HepG2 (cell line): Measurements from ENCODE around the gene TMEM9. TPM values are rescaled to one million over a fixed set of nuclear protein-coding genes. Genes with fewer than 3 reads are reported as not detected.

Experiments used
- ATAC-seq: fragments of 200-7000 bp; cut with Tn5 transposase; 3 replicates; pipeline ENCODE4 v1.9.1; 2020; ENCODE audit warnings: mild to moderate bottlenecking, moderate library complexity
- BruUV-seq: library from RNA; stranded (reverse); fragments of 400-500 nt; replicated peaks from 2 replicates; lab custom pipeline; 2021; lab: Mats Ljungman, UMichigan
- CTCF ChIA-PET: fragments of 300-600 bp; formaldehyde crosslinking; extraction: SDS; loops from one replicate; lab custom pipeline; 2021; ENCODE audit warnings: low total read pairs, inconsistent platforms, low intra/inter-chr PET ratio; lab: Yijun Ruan, JAX
- POLR2A ChIA-PET: fragments of 350-600 bp; sonication (Branson Sonifier 250); formaldehyde crosslinking; loops from one replicate; lab custom pipeline; 2020; ENCODE audit warnings: antibody characterized with exemption, inconsistent platforms; lab: Yijun Ruan, JAX
- DNase-seq: peaks from one replicate; pipeline ENCODE4 v3.0.0-alpha.2; 2015; ENCODE audit warnings: low spot score
- FAIRE-seq: peaks from 3 replicates; lab custom pipeline; 2011; peaks lifted over from hg19 to GRCh38; lab: Jason Lieb, UNC
- H2AFZ ChIP-seq: one replicate; pipeline ENCODE4 v1.6.1; 2011; ENCODE audit warnings: low read length, inconsistent platforms
- H3K27ac ChIP-seq: fragments of 300-600 bp; 3 replicates; pipeline ENCODE4 v1.8.0; 2011; ENCODE audit warnings: mixed run types, mild to moderate bottlenecking, mixed read lengths, low read length, inconsistent platforms; ENCODE audit not compliant: insufficient read depth; ENCODE audit errors: extremely low read length
- H3K27me3 ChIP-seq, 2 experiments: fragments of 200-600 bp in 1 of 2; 2 replicates in 1 of 2; 3 replicates in 1 of 2; pipeline versions ENCODE4 v1.6.0 to v1.8.0; 2011; ENCODE audit warnings: low read length in 2 of 2, mild to moderate bottlenecking in 2 of 2, moderate library complexity in 2 of 2, inconsistent platforms in 1 of 2; ENCODE audit not compliant: insufficient read depth in 2 of 2, control insufficient read depth in 1 of 2
- H3K36me3 ChIP-seq, 2 experiments: fragments of 200-600 bp in 1 of 2; replicated peaks in 1 of 2; 2 replicates in 1 of 2; 3 replicates in 1 of 2; pipeline versions ENCODE4 v1.5.1 to v1.8.0; 2011; ENCODE audit warnings: low read length in 2 of 2, inconsistent platforms in 1 of 2; ENCODE audit not compliant: insufficient read depth in 2 of 2, control insufficient read depth in 1 of 2
- H3K4me1 ChIP-seq: 2 replicates; pipeline ENCODE4 v1.5.1; 2012; ENCODE audit warnings: low read length, inconsistent platforms; ENCODE audit not compliant: insufficient read depth
- H3K4me2 ChIP-seq: 2 replicates; pipeline ENCODE4 v1.6.0; 2011; ENCODE audit warnings: low read depth, low read length, inconsistent platforms
- H3K4me3 ChIP-seq, 3 experiments: fragments of 200-600 bp in 1 of 3; sonication (generic), shearing (Covaris generic) in 1 of 3; replicated peaks in 1 of 3; 2 replicates each; pipeline ENCODE4 v1.5.1; 2011 to 2016; ENCODE audit warnings: low read length in 3 of 3, inconsistent platforms in 2 of 3, low read depth in 2 of 3, mild to moderate bottlenecking in 2 of 3, control low read depth in 1 of 3, mixed read lengths in 1 of 3; ENCODE audit not compliant: insufficient read depth in 1 of 3
- H3K79me2 ChIP-seq: one replicate; pipeline ENCODE4 v1.6.1; 2011; ENCODE audit warnings: low read length, inconsistent platforms; ENCODE audit not compliant: insufficient read depth
- H3K9ac ChIP-seq: 2 replicates; pipeline ENCODE4 v1.6.0; 2011; ENCODE audit warnings: mild to moderate bottlenecking, low read depth, low read length, inconsistent platforms; ENCODE audit not compliant: insufficient read depth
- H3K9me3 ChIP-seq: 2 replicates; pipeline ENCODE4 v1.5.1; 2012; ENCODE audit warnings: mild to moderate bottlenecking, low read length
- H4K20me1 ChIP-seq: 2 replicates; pipeline ENCODE4 v1.6.0; 2011; ENCODE audit warnings: inconsistent platforms, mild to moderate bottlenecking, low read length, moderate library complexity; ENCODE audit not compliant: insufficient read depth
- HCFC1 ChIP-seq: fragments of 150-350 bp; IDR thresholded peaks from 2 replicates; pipeline ENCODE4 v1.6.1; 2014; ENCODE audit warnings: low read depth, low read length
- IRX3 ChIP-seq: sonication (generic); formaldehyde crosslinking; IDR thresholded peaks from 2 replicates; pipeline ENCODE4 v1.8.1; 2023; ENCODE audit warnings: mild to moderate bottlenecking, low read depth, missing genetic modification reagents, borderline replicate concordance
- KMT2B ChIP-seq: IDR thresholded peaks from 2 replicates; pipeline ENCODE4 v1.6.1; 2016; ENCODE audit warnings: missing genetic modification reagents, missing compliant biosample characterization
- NFYC ChIP-seq: IDR thresholded peaks from 2 replicates; pipeline ENCODE4 v1.6.1; 2016; ENCODE audit warnings: missing genetic modification reagents, missing compliant biosample characterization
- ZFP36L1 ChIP-seq: sonication (generic); formaldehyde crosslinking; IDR thresholded peaks from 2 replicates; pipeline ENCODE4 v1.8.0; 2022; ENCODE audit warnings: mild to moderate bottlenecking, missing genetic modification reagents, moderate library complexity
- ZNF10 ChIP-seq: sonication (generic); formaldehyde crosslinking; IDR thresholded peaks from 2 replicates; pipeline ENCODE4 v1.4.0; 2020; ENCODE audit warnings: mild to moderate bottlenecking, low read depth, missing genetic modification reagents, borderline replicate concordance
- ZNF317 ChIP-seq: sonication (generic); formaldehyde crosslinking; IDR thresholded peaks from 2 replicates; pipeline ENCODE4 v1.5.0; 2020; ENCODE audit warnings: mild to moderate bottlenecking, missing genetic modification reagents
- ZNF513 ChIP-seq: sonication (generic); formaldehyde crosslinking; conservative IDR thresholded peaks from 2 replicates; pipeline ENCODE4 v1.5.0; 2020; ENCODE audit warnings: missing genetic modification reagents
- ZNF83 ChIP-seq: sonication (generic); formaldehyde crosslinking; IDR thresholded peaks from 2 replicates; pipeline ENCODE4 v1.4.0; 2020; ENCODE audit warnings: missing genetic modification reagents, mild to moderate bottlenecking, borderline replicate concordance
- ZNF879 ChIP-seq: sonication (generic); formaldehyde crosslinking; IDR thresholded peaks from 2 replicates; pipeline ENCODE4 v1.8.1; 2023; ENCODE audit warnings: missing genetic modification reagents
- ZNF891 ChIP-seq: sonication (generic); formaldehyde crosslinking; IDR thresholded peaks from 2 replicates; pipeline ENCODE4 v1.5.0; 2020; ENCODE audit warnings: mild to moderate bottlenecking, missing genetic modification reagents
- WGBS: methylation state at CpG from one replicate; pipeline ENCODE4 v1.1.6; 2017; ENCODE audit warnings: low lambda C conversion rate; 5-methylcytosine and 5-hydroxymethylcytosine counted together
- in situ Hi-C: cut with HindIII; loops from 2 replicates; pipeline ENCODE4 v1.10.0; 2017; ENCODE audit warnings: low pct_unique_long_range_greater_than_20kb; ENCODE audit not compliant: extremely low pct_ligation_motif_present
- intact Hi-C: fragments of 100-400 bp; cut with micrococcal nuclease; formaldehyde crosslinking; loops from one replicate; pipeline ENCODE4 v1.10.0; 2022; ENCODE audit not compliant: unreplicated experiment
- polyA plus RNA-seq, 8 experiments: library from polyadenylated mRNA; depleted of rRNA in 3 of 8; stranded (reverse) in 7 of 8; unstranded in 1 of 8; fragments of >200 nt; fragmentation: Illumina TruSeq in 4 of 8; extraction: Trizol in 4 of 8; gene quantifications; 2 replicates each; pipeline versions ENCODE4 v1.2.1 to v1.2.3, GENCODE V29; 2011 to 2016; ENCODE audit warnings: low read depth in 4 of 8, missing spikeins in 1 of 8, mixed read lengths in 1 of 8; ENCODE audit not compliant: insufficient read depth in 1 of 8
- total RNA-seq, 5 experiments: library from RNA; depleted of rRNA; stranded (reverse); fragments of >200 nt; fragmentation: Illumina TruSeq; extraction: Trizol; gene quantifications; 2 replicates each; pipeline ENCODE4 v1.2.3, GENCODE V29; 2016; ENCODE audit warnings: low read depth in 1 of 5
- TF ChIP-seq, protein P1 (sequence below): IDR thresholded peaks from 2 replicates; pipeline ENCODE4 v1.4.0; 2020; ENCODE audit warnings: mild to moderate bottlenecking, missing genetic modification reagents

Gene TMEM9
- total and polyA plus RNA-seq, 2 of the 13 experiments (the other 11 are each of a cell fraction or from before 2014, with no cell fraction given) = 60.9 to 102 TPM

DNA sequence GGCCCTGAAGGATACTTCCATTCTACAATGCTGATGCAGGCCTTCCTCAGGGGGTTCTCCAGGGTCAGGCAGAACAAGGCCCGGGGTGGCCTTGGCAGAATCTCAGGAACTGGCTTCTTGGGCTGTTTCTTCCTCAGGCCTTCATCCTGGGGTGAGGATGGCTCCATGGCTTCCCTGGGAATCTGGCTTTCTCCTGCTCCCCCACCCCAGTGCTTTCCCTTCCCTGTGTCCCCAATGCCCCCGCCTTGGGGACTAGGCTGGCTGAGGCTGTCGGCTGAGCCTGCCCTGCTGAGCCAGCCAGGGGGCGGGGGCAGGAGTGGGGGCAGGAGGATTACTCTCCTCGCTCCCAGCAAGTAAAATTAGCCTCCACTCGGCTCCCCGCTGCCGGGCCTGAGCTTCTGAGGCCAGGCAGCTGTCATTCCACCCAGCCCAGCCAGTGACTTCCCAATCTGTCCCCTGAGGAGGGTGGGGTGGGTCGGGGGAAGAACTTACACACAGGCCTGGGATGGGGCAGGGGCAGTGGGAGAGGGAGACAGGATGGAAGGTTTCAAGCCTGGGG lies 42.0 kb downstream of the TMEM9 start, which contains the start of gene CACNA1S:
CACNA1S (minus strand) TSS at position 254 of the 559 bp plus-strand sequence; CDS start at position 167, 87 bp downstream.
- ATAC-seq = no peak
- no peaks in the 10 kb centered on the region for H3K4me1 ChIP-seq
- FAIRE-seq = no peak

GRCh38 chr1:201111672-201112071 lies 42.6 kb downstream of the TMEM9 start:
- CTCF ChIA-PET = no interaction called here
- 35% methylated on average over 3 of the region's 3 CpGs for WGBS
- Histone ChIP-seq H2AFZ (no peak overlapping the region), H3K4me1 (no peaks in the 10 kb centered on the region), H3K9ac (no peak overlapping the region), H3K4me2 (no peak overlapping the region), H3K79me2 (no peaks in the 10 kb centered on the region), H4K20me1 (no peaks in the 10 kb centered on the region), H3K27ac (no peak overlapping the region), H3K27me3 (peaks cover 0 to 21% of the 10 kb centered on the region in 2 experiments; a peak in 3 of 5 replicates), H3K9me3 (no peaks in the 10 kb centered on the region), H3K4me3 (no peak overlapping the region), H3K36me3 (no peaks in the 10 kb centered on the region)
- no peak for DNase-seq
- in situ Hi-C loops (loop anchor here (10.0 kb wide), 1 partner anchor 137 kb away; no protein-coding TSS in a partner anchor), intact Hi-C loops (loop anchor here (5.0 to 10.0 kb wide), 2 partner anchors 217 to 554 kb away; partner anchors contain the start of gene INAVA)
- BruUV-seq = no TSS peak
- POLR2A ChIA-PET = no interaction called here
- no peak for ATAC-seq
- FAIRE-seq = no peak
- TF ChIP-seq NFYC (CRISPR knock-in tag) = no peak
- TF ChIP-seq, protein P1, sequence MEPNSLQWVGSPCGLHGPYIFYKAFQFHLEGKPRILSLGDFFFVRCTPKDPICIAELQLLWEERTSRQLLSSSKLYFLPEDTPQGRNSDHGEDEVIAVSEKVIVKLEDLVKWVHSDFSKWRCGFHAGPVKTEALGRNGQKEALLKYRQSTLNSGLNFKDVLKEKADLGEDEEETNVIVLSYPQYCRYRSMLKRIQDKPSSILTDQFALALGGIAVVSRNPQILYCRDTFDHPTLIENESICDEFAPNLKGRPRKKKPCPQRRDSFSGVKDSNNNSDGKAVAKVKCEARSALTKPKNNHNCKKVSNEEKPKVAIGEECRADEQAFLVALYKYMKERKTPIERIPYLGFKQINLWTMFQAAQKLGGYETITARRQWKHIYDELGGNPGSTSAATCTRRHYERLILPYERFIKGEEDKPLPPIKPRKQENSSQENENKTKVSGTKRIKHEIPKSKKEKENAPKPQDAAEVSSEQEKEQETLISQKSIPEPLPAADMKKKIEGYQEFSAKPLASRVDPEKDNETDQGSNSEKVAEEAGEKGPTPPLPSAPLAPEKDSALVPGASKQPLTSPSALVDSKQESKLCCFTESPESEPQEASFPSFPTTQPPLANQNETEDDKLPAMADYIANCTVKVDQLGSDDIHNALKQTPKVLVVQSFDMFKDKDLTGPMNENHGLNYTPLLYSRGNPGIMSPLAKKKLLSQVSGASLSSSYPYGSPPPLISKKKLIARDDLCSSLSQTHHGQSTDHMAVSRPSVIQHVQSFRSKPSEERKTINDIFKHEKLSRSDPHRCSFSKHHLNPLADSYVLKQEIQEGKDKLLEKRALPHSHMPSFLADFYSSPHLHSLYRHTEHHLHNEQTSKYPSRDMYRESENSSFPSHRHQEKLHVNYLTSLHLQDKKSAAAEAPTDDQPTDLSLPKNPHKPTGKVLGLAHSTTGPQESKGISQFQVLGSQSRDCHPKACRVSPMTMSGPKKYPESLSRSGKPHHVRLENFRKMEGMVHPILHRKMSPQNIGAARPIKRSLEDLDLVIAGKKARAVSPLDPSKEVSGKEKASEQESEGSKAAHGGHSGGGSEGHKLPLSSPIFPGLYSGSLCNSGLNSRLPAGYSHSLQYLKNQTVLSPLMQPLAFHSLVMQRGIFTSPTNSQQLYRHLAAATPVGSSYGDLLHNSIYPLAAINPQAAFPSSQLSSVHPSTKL (CRISPR knock-in tag) = no peak
- no peak for TF ChIP-seq IRX3 (CRISPR knock-in tag)
- no peak for TF ChIP-seq ZFP36L1 (CRISPR knock-in tag)
- TF ChIP-seq ZNF879 = no peak
- no peak for TF ChIP-seq KMT2B (CRISPR knock-in tag)
- no peak for TF ChIP-seq ZNF10
- TF ChIP-seq ZNF891 (CRISPR knock-in tag) = no peak

More for the DNA sequence above, 42.0 kb downstream of the TMEM9 start, which contains the start of gene CACNA1S:
- in situ Hi-C loops (loop anchor here (10.0 kb wide), 1 partner anchor 137 kb away; no protein-coding TSS in a partner anchor), intact Hi-C loops (loop anchor here (5.0 to 10.0 kb wide), 2 partner anchors 217 to 555 kb away; partner anchors contain the start of gene INAVA)
- no peak for DNase-seq
- TF ChIP-seq ZNF83 (CRISPR knock-in tag) (no peak), ZNF513 (no peak), HCFC1 (no peak), ZNF317 (CRISPR knock-in tag) (no peak)
- 57% methylated on average over 1 of the region's 9 CpGs for WGBS
- no peak within 1 kb of the TSS for H2AFZ ChIP-seq
- no peaks in the 10 kb centered on the region for H4K20me1 ChIP-seq
- no peaks in the 10 kb centered on the region for H3K9me3 ChIP-seq
- BruUV-seq = no TSS peak
- CTCF ChIA-PET = no interaction called here
- no peaks in the 10 kb centered on the region for H3K79me2 ChIP-seq
- H3K9ac ChIP-seq = no peak within 1 kb of the TSS
- H3K36me3 ChIP-seq = no peaks in the 10 kb centered on the region
- H3K4me2 ChIP-seq = no peak within 1 kb of the TSS
- POLR2A ChIA-PET = no interaction called here
- H3K27ac ChIP-seq = no peak within 1 kb of the TSS
- no peak within 1 kb of the TSS for H3K4me3 ChIP-seq
- H3K27me3 ChIP-seq = peaks cover 0 to 21% of the 10 kb centered on the region in 2 experiments; a peak in 3 of 5 replicates
